ENCODE data around the gene ANKS1B. TPM values are rescaled to one million over a fixed set of nuclear protein-coding genes. Genes with fewer than 3 reads are reported as not detected.

Gene ANKS1B
- total and polyA plus RNA-seq, 10 of the 15 experiments (the other 5 are each of a cell fraction or from before 2014, with no cell fraction given): 0.16 to 1.3 (median 0.82) TPM; not detected in 7

Small RNA genes lying within 50 kb of the gene (small RNA-seq; reads per million reads assigned to genes)
- gene RNA5SP366: 0.39 reads per million, percentile 3 among the genes with 10 or more reads in this experiment

Other genes starting within 250 kb of the ANKS1B start
- 22.2 and 27.5 TPM in 2 replicates for gene BLTP3B, start 157.9 kb upstream of the ANKS1B start, total RNA-seq (2014; rRNA removed)
- gene BLTP3B, start 157.9 kb upstream of the ANKS1B start, total RNA-seq (2014; rRNA removed; fragmentation: Illumina TruSeq; extraction: Trizol): 23.6 and 24.2 TPM in 2 replicates
- gene BLTP3B, start 157.9 kb upstream of the ANKS1B start, total RNA-seq (2021): 15.6 and 18.5 TPM in 2 replicates
- gene BLTP3B, start 157.9 kb upstream of the ANKS1B start, polyA plus RNA-seq (2011; rRNA removed): 22.8 and 34.2 TPM in 2 replicates
- 19.9 and 20.1 TPM in 2 replicates for gene BLTP3B, start 157.9 kb upstream of the ANKS1B start, polyA plus RNA-seq (2014; fragmentation: Illumina TruSeq; extraction: Trizol)
- gene BLTP3B, start 157.9 kb upstream of the ANKS1B start, polyA plus RNA-seq (2014; fragmentation: Nextera tagmentation; extraction: Ambion mirVana): 1 to 10 TPM; 3.6 to 6.2 TPM
- gene BLTP3B, start 157.9 kb upstream of the ANKS1B start, polyA plus RNA-seq (2014; rRNA removed): 9.2 and 10.1 TPM in 2 replicates
- 10 to 100 TPM; 12.1 to 15.4 TPM for gene BLTP3B, start 157.9 kb upstream of the ANKS1B start, polyA plus RNA-seq (2016; fragmentation: Nextera tagmentation; extraction: Ambion mirVana)
- 17.4 and 23.6 TPM in 2 replicates for gene ACTR6, start 215.9 kb upstream of the ANKS1B start, total RNA-seq (2014; rRNA removed)
- 38.4 and 40.2 TPM in 2 replicates for gene ACTR6, start 215.9 kb upstream of the ANKS1B start, total RNA-seq (2014; rRNA removed; fragmentation: Illumina TruSeq; extraction: Trizol)
- 35.6 and 40.7 TPM in 2 replicates for gene ACTR6, start 215.9 kb upstream of the ANKS1B start, total RNA-seq (2021)
- 40.2 and 70.8 TPM in 2 replicates for gene ACTR6, start 215.9 kb upstream of the ANKS1B start, polyA plus RNA-seq (2011; rRNA removed)
- 37.2 and 47.4 TPM in 2 replicates for gene ACTR6, start 215.9 kb upstream of the ANKS1B start, polyA plus RNA-seq (2014; fragmentation: Illumina TruSeq; extraction: Trizol)
- gene ACTR6, start 215.9 kb upstream of the ANKS1B start, polyA plus RNA-seq (2014; fragmentation: Nextera tagmentation; extraction: Ambion mirVana): 10 to 100 TPM; 56.1 to 62.4 TPM
- 15.9 and 22.7 TPM in 2 replicates for gene ACTR6, start 215.9 kb upstream of the ANKS1B start, polyA plus RNA-seq (2014; rRNA removed)
- gene ACTR6, start 215.9 kb upstream of the ANKS1B start, polyA plus RNA-seq (2016; fragmentation: Nextera tagmentation; extraction: Ambion mirVana): 10 to 100 TPM; 45.6 to 48.5 TPM